DND-41 (cell line): ENCODE data around the gene TOX3.

Experiments used
- CTCF ChIP-seq: IDR thresholded peaks from 2 replicates; pipeline ENCODE4 v1.5.1; 2012; ENCODE audit warnings: borderline replicate concordance, low read length, moderate library complexity, mild to moderate bottlenecking; ENCODE audit not compliant: poor library complexity, severe bottlenecking; ENCODE audit errors: extremely low read depth
- EZH2 ChIP-seq: IDR thresholded peaks from 3 replicates; pipeline ENCODE4 v1.6.1; 2012; ENCODE audit warnings: borderline replicate concordance, low read depth, mild to moderate bottlenecking, moderate library complexity, low read length, inconsistent platforms; ENCODE audit not compliant: severe bottlenecking

DNA sequence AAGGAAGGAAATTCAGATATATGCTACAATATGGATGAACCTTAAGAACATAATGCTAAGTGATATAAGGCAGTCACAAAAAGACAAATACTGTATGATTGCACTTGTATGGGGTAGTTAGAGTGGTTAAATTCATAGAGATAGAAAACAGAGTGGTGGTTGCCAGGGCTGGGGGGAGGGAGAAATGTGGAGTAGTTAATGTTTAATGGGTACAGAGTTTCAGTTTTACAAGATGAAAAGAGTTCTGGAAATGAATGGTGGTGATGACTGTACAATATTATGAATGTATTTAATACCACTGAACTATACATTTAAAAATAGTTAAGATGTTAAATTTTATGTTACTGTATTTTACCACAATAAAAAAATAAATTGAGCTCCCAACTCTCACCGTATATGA is 157.9 kb downstream of the TOX3 start:
- TF ChIP-seq CTCF (no peak), EZH2 (no peak)
